K562 (cell line): ENCODE measurements around the gene GFOD1. TPM values are rescaled to one million over a fixed set of nuclear protein-coding genes. Genes with fewer than 3 reads are reported as not detected.

ENCODE experiments used
- BCL6 ChIP-seq: fragments of 250-450 bp; sonication (Bioruptor Pico); IDR thresholded peaks from 2 replicates; pipeline ENCODE4 v1.4.0; 2020
- BRD9 ChIP-seq: fragments of 450-650 bp; IDR thresholded peaks from 2 replicates; pipeline ENCODE4 v1.6.1; 2018; ENCODE audit warnings: low read depth; ENCODE audit not compliant: partially characterized antibody
- CBX1 ChIP-seq: sonication (generic); IDR thresholded peaks from 2 replicates; pipeline ENCODE4 v1.6.1; 2016; ENCODE audit warnings: antibody characterized with exemption, low read depth, mild to moderate bottlenecking
- E2F4 ChIP-seq: sonication (generic); formaldehyde crosslinking; IDR thresholded peaks from 2 replicates; pipeline ENCODE4 v1.8.0; 2022; ENCODE audit warnings: mild to moderate bottlenecking, low read depth, missing genetic modification reagents
- EP300 ChIP-seq: IDR thresholded peaks from 2 replicates; pipeline ENCODE4 v1.6.1; 2012; ENCODE audit warnings: low read length, improper control_type of control experiment
- GATAD2B ChIP-seq: fragments of 450-650 bp; IDR thresholded peaks from 2 replicates; pipeline ENCODE4 v1.6.1; 2017; ENCODE audit warnings: mild to moderate bottlenecking, borderline replicate concordance
- HDAC2 ChIP-seq: fragments of 450-650 bp; IDR thresholded peaks from 2 replicates; pipeline ENCODE4 v1.6.1; 2016; ENCODE audit warnings: mild to moderate bottlenecking
- MAFK ChIP-seq: IDR thresholded peaks from 2 replicates; pipeline ENCODE4 v1.6.1; 2011; ENCODE audit warnings: low read length, improper control_type of control experiment
- MAZ ChIP-seq, 2 experiments: fragments of 450-650 bp in 1 of 2; sonication (generic) in 1 of 2; formaldehyde crosslinking; IDR thresholded peaks in 1 of 2; conservative IDR thresholded peaks in 1 of 2; 2 replicates each; pipeline versions ENCODE4 v1.4.0 to v1.5.0; 2020; ENCODE audit warnings: mild to moderate bottlenecking in 1 of 2, missing genetic modification reagents in 1 of 2
- NCOA2 ChIP-seq, 2 experiments: fragments of 450-650 bp; IDR thresholded peaks; 2 replicates each; pipeline ENCODE4 v1.6.1; 2018; ENCODE audit warnings: mild to moderate bottlenecking in 2 of 2, moderate library complexity in 1 of 2; ENCODE audit not compliant: partially characterized antibody in 2 of 2
- NCOA4 ChIP-seq: fragments of 450-650 bp; IDR thresholded peaks from 2 replicates; pipeline ENCODE4 v1.6.1; 2018; ENCODE audit warnings: mild to moderate bottlenecking; ENCODE audit not compliant: partially characterized antibody
- NFE2 ChIP-seq: IDR thresholded peaks from 2 replicates; pipeline ENCODE4 v1.6.1; 2014; ENCODE audit warnings: antibody characterized with exemption, low read depth
- PHTF2 ChIP-seq: fragments of 250-450 bp; sonication (Bioruptor Pico); IDR thresholded peaks from 2 replicates; pipeline ENCODE4 v1.5.0; 2021; ENCODE audit warnings: mild to moderate bottlenecking
- SMARCA4 ChIP-seq: fragments of 450-650 bp; IDR thresholded peaks from 2 replicates; pipeline ENCODE4 v1.6.1; 2016
- USF1 ChIP-seq: sonication (generic); formaldehyde crosslinking; IDR thresholded peaks from 2 replicates; pipeline ENCODE4 v1.9.0; 2022; ENCODE audit warnings: mild to moderate bottlenecking, missing genetic modification reagents
- ZFP91 ChIP-seq: sonication (generic); formaldehyde crosslinking; IDR thresholded peaks from 2 replicates; pipeline ENCODE4 v1.8.0; 2022; ENCODE audit warnings: mild to moderate bottlenecking, missing genetic modification reagents
- ZNF232 ChIP-seq: sonication (generic); formaldehyde crosslinking; IDR thresholded peaks from 2 replicates; pipeline ENCODE4 v1.8.0; 2022; ENCODE audit warnings: mild to moderate bottlenecking, missing genetic modification reagents
- ZNF644 ChIP-seq: fragments of 200-800 bp; sonication (Bioruptor generic); IDR thresholded peaks from 2 replicates; pipeline ENCODE4 v1.6.1; 2016; ENCODE audit warnings: low read depth, missing genetic modification characterization, missing compliant biosample characterization
- polyA plus RNA-seq, 8 experiments: library from polyadenylated mRNA; depleted of rRNA in 4 of 8; stranded (reverse) in 5 of 8; unstranded in 3 of 8; fragments of >200 nt; fragmentation: Nextera tagmentation in 2 of 8; fragmentation: Illumina TruSeq in 1 of 8; extraction: Ambion mirVana in 2 of 8; extraction: Trizol in 1 of 8; gene quantifications; 2 replicates each; pipeline versions ENCODE4 v1.2.1 to v1.2.3, GENCODE V29; 2011 to 2014; ENCODE audit warnings: inconsistent platforms in 1 of 8, missing spikeins in 1 of 8
- total RNA-seq, 7 experiments: library from RNA; depleted of rRNA in 6 of 7; stranded (reverse); fragments of >200 nt in 6 of 7; fragmentation: Illumina TruSeq in 2 of 7; extraction: Trizol in 2 of 7; gene quantifications; 2 replicates each; pipeline versions ENCODE4 v1.2.1 to v1.2.3, GENCODE V29; 2011 to 2021; ENCODE audit warnings: low replicate concordance in 1 of 7
- TF ChIP-seq, protein P1 (sequence below): fragments of 200-800 bp; sonication (Bioruptor generic); IDR thresholded peaks from 2 replicates; pipeline ENCODE4 v1.6.1; 2017; ENCODE audit warnings: missing genetic modification characterization, missing compliant biosample characterization

GFOD1 gene
- total and polyA plus RNA-seq, 9 of the 15 experiments (the other 6 are each of a cell fraction or from before 2014, with no cell fraction given): 3.8 to 12.0 (median 8.2) TPM

- TF ChIP-seq ZFP91 (CRISPR knock-in tag) (no peak), E2F4 (CRISPR knock-in tag) (no peak), MAFK (peak; percentile 96), BRD9 (no peak), PHTF2 (CRISPR knock-in tag) (0 out of 2 replicates have a peak, but pooled peaks have one; percentile 25), EP300 (peak; percentile 94), HDAC2 (peak; percentile 97; the same call in 1 of the 2 replicates), CBX1 (no peak), NCOA4 (no peak), SMARCA4 (peak; percentile 98), GATAD2B (peak; percentile 97), MAZ (CRISPR knock-in tag; conservative IDR thresholded peaks at IDR 0.05 in 1 of 2, IDR thresholded peaks at IDR 0.05 in 1 of 2) (peak in 1 of 2 experiments; percentile 36; a peak in 1 of 4 replicates), ZNF644 (tag) (0 out of 2 replicates have a peak, but pooled peaks have one; percentile 57), USF1 (CRISPR knock-in tag) (no peak), BCL6 (CRISPR knock-in tag) (no peak), NFE2 (peak; percentile 99), ZNF232 (peak; percentile 89), NCOA2 (IDR thresholded peaks at IDR 0.05; ENCODE audit: partially characterized antibody in 2 of 2) (peak in 1 of 2 experiments; percentile 59)
- TF ChIP-seq, protein P1, sequence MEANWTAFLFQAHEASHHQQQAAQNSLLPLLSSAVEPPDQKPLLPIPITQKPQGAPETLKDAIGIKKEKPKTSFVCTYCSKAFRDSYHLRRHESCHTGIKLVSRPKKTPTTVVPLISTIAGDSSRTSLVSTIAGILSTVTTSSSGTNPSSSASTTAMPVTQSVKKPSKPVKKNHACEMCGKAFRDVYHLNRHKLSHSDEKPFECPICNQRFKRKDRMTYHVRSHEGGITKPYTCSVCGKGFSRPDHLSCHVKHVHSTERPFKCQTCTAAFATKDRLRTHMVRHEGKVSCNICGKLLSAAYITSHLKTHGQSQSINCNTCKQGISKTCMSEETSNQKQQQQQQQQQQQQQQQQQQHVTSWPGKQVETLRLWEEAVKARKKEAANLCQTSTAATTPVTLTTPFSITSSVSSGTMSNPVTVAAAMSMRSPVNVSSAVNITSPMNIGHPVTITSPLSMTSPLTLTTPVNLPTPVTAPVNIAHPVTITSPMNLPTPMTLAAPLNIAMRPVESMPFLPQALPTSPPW (CRISPR knock-in tag): peak; percentile 72
These were observed 91.8 kb downstream of the GFOD1 start (continued) for GRCh38 chr6:13395272-13396237.
